ENCODE data around the gene ADAMTSL1. TPM values are rescaled to one million over a fixed set of nuclear protein-coding genes. Genes with fewer than 3 reads are reported as not detected.

Gene ADAMTSL1
- total RNA-seq, 1 donor from 2014 or later, result 61.8 TPM

Small RNA genes lying within 50 kb of the gene (microRNA-seq; reads per million reads assigned to microRNA genes)
- 2.9 reads per million for gene MIR3152
